ENCODE data around the gene TMED1. TPM values are rescaled to one million over a fixed set of nuclear protein-coding genes. Genes with fewer than 3 reads are reported as not detected.
"Not testable (repeated sequence)": the region's sequence is repeated elsewhere in the genome, so short reads cannot be mapped to it uniquely, and the experiment has no call there.

TMED1 gene
- total RNA-seq, 4 donors from 2014 or later = 41.2 to 71.3 (median 48.7) TPM

- H3K36me3 ChIP-seq = no peaks in the 10 kb centered on the region
- no peak overlapping the region for H3K4me3 ChIP-seq (replicated peaks in 1 of 3)
- no peaks in the 10 kb centered on the region for H3K9me3 ChIP-seq
- TF ChIP-seq POLR2A (IDR thresholded peaks at IDR 0.05) (no peak), CTCF (IDR thresholded peaks at IDR 0.05) (no peak)
- H3K4me1 ChIP-seq = peaks cover 0 to 8% of the 10 kb centered on the region in 2 donors
- 73 to 85% methylated on average over 11 to 14 of the region's 14 CpGs for WGBS, 2 donors
- no peak overlapping the region for H3K27ac ChIP-seq
- no peak for DNase-seq
- intact Hi-C loops (cut with DNase I) = no loop called here
- no peaks in the 10 kb centered on the region for H3K27me3 ChIP-seq
Measured at GRCh38 chr19:10881403-10882107, 45.5 kb upstream of the TMED1 start.

- no peak for DNase-seq
- Histone ChIP-seq H3K27ac (no peak overlapping the region), H3K27me3 (no peaks in the 10 kb centered on the region), H3K4me3 (replicated peaks in 1 of 3) (no peak overlapping the region), H3K36me3 (no peaks in the 10 kb centered on the region), H3K4me1 (peaks cover 0 to 9% of the 10 kb centered on the region in 2 donors), H3K9me3 (no peaks in the 10 kb centered on the region)
- TF ChIP-seq POLR2A (IDR thresholded peaks at IDR 0.05) = no peak
- intact Hi-C loops (cut with DNase I) = loop anchor here (10.0 kb wide), 1 partner anchor 47 kb away; the partner anchor contains the start of genes TIMM29 and YIPF2
- whole genome bisulfite sequencing, 2 donors = 80 to 83% methylated on average over 3 of the region's 3 CpGs
Measured at GRCh38 chr19:10878253-10878652, 42.2 kb upstream of the TMED1 start.

DNA sequence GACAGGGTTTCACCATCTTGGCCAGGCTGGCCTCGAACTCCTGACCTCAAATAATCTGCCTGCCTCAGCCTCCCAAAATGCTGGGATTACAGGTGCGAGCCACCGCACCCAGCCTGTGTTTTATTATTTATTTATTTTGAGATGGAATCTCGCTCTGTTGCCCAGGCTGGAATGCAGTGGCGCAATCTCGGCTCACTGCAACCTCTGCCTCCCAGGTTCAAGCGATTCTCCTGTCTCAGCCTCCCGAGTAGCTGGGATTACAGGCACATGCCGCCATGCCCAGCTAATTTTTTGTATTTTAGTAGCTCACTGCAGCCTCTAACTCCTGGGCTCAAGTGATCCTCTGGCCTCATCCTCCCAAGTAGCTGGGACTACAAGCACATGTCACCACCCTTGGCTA is 41.6 kb upstream of the TMED1 start:
- not testable (repeated sequence) for H3K9me3 ChIP-seq; H3K27ac ChIP-seq; H3K36me3 ChIP-seq; H3K27me3 ChIP-seq; H3K4me3 ChIP-seq (replicated peaks in 1 of 3); DNase-seq
- peaks cover 5 to 15% of the 10 kb centered on the region in 2 donors for H3K4me1 ChIP-seq
- intact Hi-C loops (cut with DNase I) = loop anchor here (10.0 kb wide), 1 partner anchor 47 kb away; the partner anchor contains the start of genes TIMM29 and YIPF2
- 97 to 98% methylated on average over 9 of the region's 9 CpGs for WGBS, 2 donors

DNA sequence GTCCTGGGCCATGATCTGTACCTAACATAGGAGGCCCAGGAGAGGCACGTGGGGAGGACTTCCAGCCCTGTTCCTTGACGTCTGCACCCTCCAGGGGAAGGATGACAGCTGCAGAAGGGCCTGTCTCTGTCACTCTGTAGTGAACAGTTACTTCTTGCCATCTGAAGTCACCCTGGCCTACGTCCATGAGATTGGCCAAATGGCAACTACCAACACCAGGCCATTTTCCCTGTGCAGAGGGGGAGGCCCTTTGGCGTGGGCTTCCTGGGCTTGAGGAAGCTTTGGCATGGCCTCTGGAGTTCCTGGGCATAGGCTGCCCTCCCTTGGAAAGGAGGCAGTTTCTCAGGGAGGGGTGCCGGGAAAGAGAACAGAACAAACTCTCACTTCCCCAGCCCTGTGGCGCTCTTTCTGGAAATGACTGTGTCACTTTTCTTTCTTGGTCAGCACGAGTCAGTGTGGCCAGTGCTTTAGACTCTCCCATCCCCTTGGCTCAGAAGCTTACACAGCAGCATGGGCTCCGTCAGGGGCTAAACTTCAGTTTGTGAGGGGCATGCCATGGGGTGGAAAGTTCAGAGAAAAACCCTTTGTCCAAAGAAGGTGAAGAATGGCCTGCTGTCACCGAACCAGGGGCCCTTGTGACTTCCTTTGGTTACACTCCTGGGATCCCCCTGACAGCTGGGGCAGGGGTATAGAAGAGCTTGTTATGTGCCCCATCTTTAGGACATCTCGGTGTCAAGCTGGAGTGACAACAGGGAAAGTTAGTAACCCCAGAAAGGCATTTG is 40.6 kb upstream of the TMED1 start:
- H3K4me3 ChIP-seq (replicated peaks in 1 of 3) = no peak overlapping the region
- 74 to 89% methylated on average over 7 to 9 of the region's 10 CpGs for WGBS, 2 donors
- H3K27ac ChIP-seq = no peak overlapping the region
- H3K4me1 ChIP-seq = peaks cover 7 to 14% of the 10 kb centered on the region in 2 donors
- no peak for DNase-seq
- intact Hi-C loops (cut with DNase I) = loop anchor here (10.0 kb wide), 1 partner anchor 48 kb away; the partner anchor contains the start of genes TIMM29 and YIPF2
- TF ChIP-seq CTCF (IDR thresholded peaks at IDR 0.05) (no peak), POLR2A (IDR thresholded peaks at IDR 0.05) (no peak)
- no peaks in the 10 kb centered on the region for H3K27me3 ChIP-seq
- H3K36me3 ChIP-seq = no peaks in the 10 kb centered on the region
- H3K9me3 ChIP-seq = no peaks in the 10 kb centered on the region

- H3K27ac ChIP-seq = no peak overlapping the region
- intact Hi-C loops (cut with DNase I) = loop anchor here (10.0 kb wide), 1 partner anchor 51 kb away; the partner anchor contains the start of genes TIMM29 and YIPF2
- peaks cover 10% of the 10 kb centered on the region in 2 donors for H3K4me1 ChIP-seq
Measured at GRCh38 chr19:10874024-10874423, 38.0 kb upstream of the TMED1 start.

More at GRCh38 chr19:10874024-10874423, 38.0 kb upstream of the TMED1 start:
- TF ChIP-seq CTCF (IDR thresholded peaks at IDR 0.05) (no peak), POLR2A (IDR thresholded peaks at IDR 0.05) (no peak)
- no peak for DNase-seq
- WGBS, 2 donors = 93 to 95% methylated on average over 1 of the region's 1 CpG
- Histone ChIP-seq H3K36me3 (no peaks in the 10 kb centered on the region), H3K9me3 (no peaks in the 10 kb centered on the region), H3K27me3 (no peaks in the 10 kb centered on the region), H3K4me3 (replicated peaks in 1 of 3) (no peak overlapping the region)

Data from thyroid gland (tissue), 4 donors.